Vagina (tissue), 2 donors: ENCODE results near the gene FADS1.

ENCODE experiments used
- POLR2A ChIP-seq, 2 donors: fragments of 450-650 bp; IDR thresholded peaks; one replicate each; pipeline ENCODE4 v1.6.1; 2017; ENCODE audit warnings: antibody characterized with exemption in 2 of 2, mild to moderate bottlenecking in 2 of 2, moderate library complexity in 2 of 2
- POLR2AphosphoS5 ChIP-seq, 2 donors: sonication (generic); formaldehyde crosslinking; IDR thresholded peaks; one replicate each; pipeline ENCODE4 v1.9.0; 2017; ENCODE audit warnings: antibody characterized with exemption in 2 of 2, mild to moderate bottlenecking in 2 of 2, low read depth in 1 of 2; ENCODE audit not compliant: insufficient read depth in 1 of 2
- TF ChIP-seq, protein P1 (sequence below), 3 experiments: fragments of 450-650 bp in 2 of 3; fragments of 200-600 bp in 1 of 3; sonication (generic) in 1 of 3; IDR thresholded peaks; one replicate each; pipeline ENCODE4 v1.5.1; 2017 to 2019; ENCODE audit warnings: antibody characterized with exemption in 3 of 3, mild to moderate bottlenecking in 2 of 3, moderate library complexity in 2 of 3

- TF ChIP-seq, protein P1, sequence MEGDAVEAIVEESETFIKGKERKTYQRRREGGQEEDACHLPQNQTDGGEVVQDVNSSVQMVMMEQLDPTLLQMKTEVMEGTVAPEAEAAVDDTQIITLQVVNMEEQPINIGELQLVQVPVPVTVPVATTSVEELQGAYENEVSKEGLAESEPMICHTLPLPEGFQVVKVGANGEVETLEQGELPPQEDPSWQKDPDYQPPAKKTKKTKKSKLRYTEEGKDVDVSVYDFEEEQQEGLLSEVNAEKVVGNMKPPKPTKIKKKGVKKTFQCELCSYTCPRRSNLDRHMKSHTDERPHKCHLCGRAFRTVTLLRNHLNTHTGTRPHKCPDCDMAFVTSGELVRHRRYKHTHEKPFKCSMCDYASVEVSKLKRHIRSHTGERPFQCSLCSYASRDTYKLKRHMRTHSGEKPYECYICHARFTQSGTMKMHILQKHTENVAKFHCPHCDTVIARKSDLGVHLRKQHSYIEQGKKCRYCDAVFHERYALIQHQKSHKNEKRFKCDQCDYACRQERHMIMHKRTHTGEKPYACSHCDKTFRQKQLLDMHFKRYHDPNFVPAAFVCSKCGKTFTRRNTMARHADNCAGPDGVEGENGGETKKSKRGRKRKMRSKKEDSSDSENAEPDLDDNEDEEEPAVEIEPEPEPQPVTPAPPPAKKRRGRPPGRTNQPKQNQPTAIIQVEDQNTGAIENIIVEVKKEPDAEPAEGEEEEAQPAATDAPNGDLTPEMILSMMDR (IDR thresholded peaks at IDR 0.05), result no peak
- no peak for TF ChIP-seq POLR2AphosphoS5 (IDR thresholded peaks at IDR 0.05; ENCODE audit: insufficient read depth in 1 of 2, low read depth in 1 of 2)
- TF ChIP-seq POLR2A (IDR thresholded peaks at IDR 0.05), result no peak
Observed at GRCh38 chr11:61861634-61862033, 44.8 kb upstream of the FADS1 start.
